Fibroblast of pulmonary artery (primary cell): ENCODE measurements around the gene INA.

Experiments used
- DNase-seq: peaks from one replicate; pipeline ENCODE4 v3.0.0-alpha.2; 2010; ENCODE audit warnings: low read depth
- H3K4me3 ChIP-seq: replicated peaks from 2 replicates; pipeline ENCODE4 v1.5.1; 2011; ENCODE audit warnings: low read depth, mild to moderate bottlenecking, control low read depth, low read length, moderate library complexity
- CTCF ChIP-seq: IDR thresholded peaks from 2 replicates; pipeline ENCODE4 v1.5.1; 2011; ENCODE audit warnings: mild to moderate bottlenecking, control low read depth, low read length, inconsistent platforms; ENCODE audit errors: missing control alignments

INA gene

GRCh38 chr10:103280506-103280905 lies 3.6 kb downstream of the INA start:
- DNase-seq, result no peak
- TF ChIP-seq CTCF, result no peak
- H3K4me3 ChIP-seq, result no peak overlapping the region

- TF ChIP-seq CTCF, result no peak
- H3K4me3 ChIP-seq, result no peak overlapping the region
- DNase-seq, result no peak
Measured at GRCh38 chr10:103281753-103282152, 4.8 kb downstream of the INA start.

- no peak overlapping the region for H3K4me3 ChIP-seq
- TF ChIP-seq CTCF, result no peak
- DNase-seq, result no peak
Measured at GRCh38 chr10:103282961-103283360, 6.0 kb downstream of the INA start.

GRCh38 chr10:103284170-103284569 lies 7.2 kb downstream of the INA start:
- TF ChIP-seq CTCF, result no peak
- no peak overlapping the region for H3K4me3 ChIP-seq
- DNase-seq, result peak; percentile 62

GRCh38 chr10:103287992-103288391 lies 11.1 kb downstream of the INA start:
- no peak overlapping the region for H3K4me3 ChIP-seq
- DNase-seq, result no peak
- TF ChIP-seq CTCF, result no peak

- no peak overlapping the region for H3K4me3 ChIP-seq
- DNase-seq, result no peak
- TF ChIP-seq CTCF, result no peak
Measured at GRCh38 chr10:103291588-103291987, 14.7 kb downstream of the INA start.

GRCh38 chr10:103295374-103296015 lies 18.6 kb downstream of the INA start:
- peak; percentile 84 for DNase-seq
- TF ChIP-seq CTCF, result no peak
- no peak overlapping the region for H3K4me3 ChIP-seq
